ENCODE data around the gene CEP104. TPM values are rescaled to one million over a fixed set of nuclear protein-coding genes. Genes with fewer than 3 reads are reported as not detected.

Gene CEP104
- total RNA-seq (10 to 100 TPM; 22.2 to 46.1 (median 33.4) TPM), polyA plus RNA-seq (10 to 100 TPM in 1 of 2 donors, 1 to 10 TPM in 1; 5.5 to 12.8 TPM)
- long read RNA-seq, donor 1, full-length matches to known transcripts, result 2 of 31 reads
- long read RNA-seq, donor 1, partial matches to known transcripts, result 20 of 31 reads
- long read RNA-seq, donor 1, other reads (novel, unspliced or antisense), result 9 of 31 reads
- long read RNA-seq, donor 2, partial matches to known transcripts, result 11 of 14 reads
- long read RNA-seq, donor 2, other reads (novel, unspliced or antisense), result 3 of 14 reads
- long read RNA-seq, donor 3, full-length matches to known transcripts, result 1 of 21 reads
- long read RNA-seq, donor 3, partial matches to known transcripts, result 14 of 21 reads
- long read RNA-seq, donor 3, other reads (novel, unspliced or antisense), result 6 of 21 reads

- peak within 1 kb of the TSS; percentile 25 to 85 (median 78) for H3K27ac ChIP-seq
- intact Hi-C loops (cut with DNase I), result loop anchor here in 2 of 10 donors (2.0 kb wide), 2 partner anchors 42 to 44 kb away; partner anchors contain the start of gene C1orf174 (in 1 of the 2)
- H3K4me3 ChIP-seq, result peak within 1 kb of the TSS; percentile 64 to 99 (median 90)
- H3K27me3 ChIP-seq, result no peaks in the 10 kb centered on the region
- TF ChIP-seq CTCF (IDR thresholded peaks at IDR 0.05) (peak in 3 of 12 donors; percentile 7 to 39 (median 12)), POLR2A (IDR thresholded peaks at IDR 0.05) (peak in 1 of 2 donors; percentile 79)
- peaks cover 0 to 4% (median 0%) of the 10 kb centered on the region in 9 donors for H3K36me3 ChIP-seq
- DNase-seq, result peak; percentile 83 to 94 (median 90)
- 0 to 1% (median 0%) methylated on average over 14 to 73 of the region's 73 CpGs for WGBS, 4 donors
- H3K9me3 ChIP-seq, result no peaks in the 10 kb centered on the region
- peaks cover 0 to 27% (median 19%) of the 10 kb centered on the region in 12 donors for H3K4me1 ChIP-seq
- peak; percentile 89 to 98 (median 96) for ATAC-seq
These were observed at the start of gene CEP104, which contains the start of gene DFFB for GRCh38 chr1:3856923-3857790. Gene CEP104, minus strand, starts transcription at chr1:3857211. Its CDS starts 4,804 bp downstream, at chr1:3852407. Gene DFFB, plus strand, starts transcription at chr1:3857476. Its CDS starts 128 bp downstream, at chr1:3857604.

GRCh38 chr1:3906672-3907020, 49.6 kb upstream of the CEP104 start:
- Histone ChIP-seq H3K27ac (no peak overlapping the region), H3K27me3 (peaks cover 0 to 22% (median 10%) of the 10 kb centered on the region in 9 donors), H3K4me3 (no peak overlapping the region), H3K4me1 (peaks cover 0 to 7% (median under 1%) of the 10 kb centered on the region in 12 donors), H3K36me3 (no peaks in the 10 kb centered on the region), H3K9me3 (no peaks in the 10 kb centered on the region)
- ATAC-seq (no peak), DNase-seq (no peak)
- intact Hi-C loops (cut with DNase I), result loop anchor here in 2 of 10 donors (10.0 kb wide), 2 partner anchors 1712 to 1838 kb away; partner anchors contain the start of gene FAAP20 (in 1 of the 2)
- TF ChIP-seq POLR2A (IDR thresholded peaks at IDR 0.05), result no peak
- no peak for TF ChIP-seq CTCF (IDR thresholded peaks at IDR 0.05)
- 85 to 93% (median 88%) methylated on average over 11 of the region's 11 CpGs for WGBS, 4 donors

- Histone ChIP-seq H3K27me3 (peaks cover 0 to 17% (median 8%) of the 10 kb centered on the region in 9 donors), H3K4me1 (peaks cover 0 to 9% (median 3%) of the 10 kb centered on the region in 12 donors), H3K4me3 (no peak overlapping the region), H3K27ac (no peak overlapping the region), H3K9me3 (no peaks in the 10 kb centered on the region), H3K36me3 (no peaks in the 10 kb centered on the region)
- DNase-seq, result no peak
- 80 to 87% (median 86%) methylated on average over 17 to 18 of the region's 18 CpGs for WGBS, 4 donors
- intact Hi-C loops (cut with DNase I), result loop anchor here in 2 of 10 donors (10.0 kb wide), 2 partner anchors 1711 to 1839 kb away; partner anchors contain the start of gene FAAP20 (in 1 of the 2)
- no peak for ATAC-seq
- no peak for TF ChIP-seq POLR2A (IDR thresholded peaks at IDR 0.05)
- TF ChIP-seq CTCF (IDR thresholded peaks at IDR 0.05), result no peak
These were observed 49.1 kb upstream of the CEP104 start for GRCh38 chr1:3905953-3906671.

Data from heart left ventricle (tissue), 16 donors.